ENCODE results near the gene RPL29.

Gene RPL29

DNA sequence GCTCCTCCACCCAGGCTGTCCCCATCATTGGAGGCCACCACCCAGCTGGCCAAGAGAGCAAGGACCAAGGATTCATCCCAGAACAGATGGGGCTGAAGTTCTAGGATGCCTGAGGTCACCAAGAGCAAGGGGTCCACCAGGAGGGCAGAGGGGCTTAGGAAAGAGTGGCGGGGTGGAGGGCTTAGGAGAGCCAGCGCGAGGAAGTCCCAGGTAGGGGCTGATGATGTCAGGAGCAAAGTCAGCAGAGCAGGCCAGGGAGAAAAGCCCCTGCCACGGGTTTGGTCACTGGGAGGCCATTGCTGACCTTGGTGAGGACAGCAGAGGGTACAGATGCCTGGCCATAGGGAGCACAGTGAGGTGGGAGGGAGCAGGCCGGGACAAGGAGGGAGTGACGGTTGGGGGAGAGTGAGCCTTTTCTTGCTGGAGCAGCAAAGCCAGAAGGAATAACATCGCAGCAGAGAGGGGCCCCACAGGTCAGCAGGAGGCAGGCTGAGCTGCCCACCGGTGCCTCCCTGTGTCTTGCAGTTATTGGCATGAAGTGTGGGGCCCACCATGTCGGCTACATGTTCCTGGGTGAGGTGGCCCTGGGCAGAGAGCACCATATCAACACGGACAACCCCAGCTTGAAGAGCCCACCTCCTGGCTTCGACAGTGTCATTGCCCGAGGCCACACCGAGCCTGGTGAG lies 48.3 kb downstream of the RPL29 start:
- in situ Hi-C loops (cut with MboI; ENCODE audit: low sequenced_read_pairs), result no loop called here

DNA sequence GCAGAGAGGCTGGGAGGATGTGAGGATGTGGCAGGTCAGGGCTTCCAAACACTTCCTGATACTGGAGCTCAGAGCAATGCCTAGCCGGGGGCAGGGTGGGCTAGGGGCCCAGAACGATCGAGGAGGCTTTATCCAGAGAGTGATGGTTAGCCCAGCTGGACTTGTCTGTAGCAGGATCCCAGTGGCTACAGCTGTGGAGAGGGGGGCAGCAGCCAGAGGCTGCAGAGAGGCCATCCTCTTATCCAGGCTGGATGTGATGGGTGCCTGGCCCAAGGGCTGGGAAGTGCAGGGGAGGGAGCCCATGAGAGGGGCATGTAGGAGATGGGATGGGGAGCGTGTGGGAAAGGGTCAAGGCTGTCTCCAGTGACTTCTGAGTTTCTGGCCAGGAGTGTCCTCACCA lies 48.9 kb downstream of the RPL29 start:
- in situ Hi-C loops (cut with MboI; ENCODE audit: low sequenced_read_pairs), result no loop called here

DNA sequence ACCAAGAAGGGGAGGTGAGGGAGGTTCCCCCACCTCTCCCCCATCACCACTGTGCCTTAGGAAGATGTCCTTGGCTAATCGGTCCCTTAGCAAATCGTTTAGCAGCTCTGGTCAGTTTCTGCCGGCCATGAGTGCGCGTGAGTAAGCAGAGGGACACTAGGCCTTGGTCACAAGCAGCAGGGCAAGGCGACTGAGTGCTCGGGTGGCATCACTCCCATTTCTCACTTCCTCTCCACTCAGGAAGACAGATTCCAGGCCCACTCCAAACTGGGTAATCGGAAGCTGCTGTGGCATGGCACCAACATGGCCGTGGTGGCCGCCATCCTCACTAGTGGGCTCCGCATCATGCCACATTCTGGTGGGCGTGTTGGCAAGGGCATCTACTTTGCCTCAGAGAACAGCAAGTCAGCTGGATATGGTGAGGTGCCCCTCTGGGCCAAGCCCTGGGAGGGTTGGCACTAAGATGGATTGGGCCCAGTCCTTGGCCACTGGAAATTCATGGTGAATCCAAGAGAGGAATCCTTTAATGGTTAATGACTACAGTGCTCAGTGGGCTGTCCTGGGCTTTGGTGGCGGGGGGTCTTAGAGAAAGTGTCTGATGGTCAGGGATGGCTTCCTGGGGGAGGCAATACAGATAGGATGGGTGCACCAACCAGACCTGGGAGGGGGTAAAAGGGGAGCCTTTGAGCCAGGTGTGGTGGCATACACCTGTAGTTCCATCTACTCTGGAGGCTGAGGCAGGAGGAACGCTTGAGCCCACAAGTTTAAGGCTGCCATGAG lies 49.6 kb downstream of the RPL29 start:
- in situ Hi-C loops (cut with MboI; ENCODE audit: low sequenced_read_pairs), result no loop called here

DNA sequence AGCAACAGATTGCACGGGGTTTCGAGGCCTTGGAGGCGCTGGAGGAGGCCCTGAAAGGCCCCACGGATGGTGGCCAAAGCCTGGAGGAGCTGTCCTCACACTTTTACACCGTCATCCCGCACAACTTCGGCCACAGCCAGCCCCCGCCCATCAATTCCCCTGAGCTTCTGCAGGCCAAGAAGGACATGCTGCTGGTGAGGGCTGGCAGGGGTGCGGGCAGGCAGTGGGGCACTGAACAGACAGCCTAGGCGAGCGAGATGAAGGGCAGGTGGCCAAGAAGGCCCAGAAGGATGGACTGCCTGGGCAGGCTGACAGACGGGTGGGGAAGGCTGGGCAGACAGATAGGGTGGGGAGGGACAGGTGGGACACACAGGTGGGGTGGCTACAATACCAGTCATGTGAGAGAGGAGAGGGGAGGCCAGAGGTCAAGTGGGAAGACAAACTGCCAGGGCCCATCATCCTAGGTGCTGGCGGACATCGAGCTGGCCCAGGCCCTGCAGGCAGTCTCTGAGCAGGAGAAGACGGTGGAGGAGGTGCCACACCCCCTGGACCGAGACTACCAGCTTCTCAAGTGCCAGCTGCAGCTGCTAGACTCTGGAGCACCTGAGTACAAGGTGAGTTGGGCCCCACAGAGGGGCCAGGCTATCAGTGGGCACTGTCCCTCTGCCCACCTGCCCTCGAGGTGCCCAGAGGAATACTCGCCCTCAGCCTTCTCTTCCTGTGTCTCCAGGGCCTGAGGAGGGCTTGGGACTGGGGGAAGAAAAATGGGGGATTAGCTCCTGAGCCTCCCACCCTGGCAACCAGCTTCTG lies 50.5 kb downstream of the RPL29 start:
- in situ Hi-C loops (cut with MboI; ENCODE audit: low sequenced_read_pairs), result no loop called here

GRCh38 chr3:51944451-51945021 lies 51.2 kb downstream of the RPL29 start:
- in situ Hi-C loops (cut with MboI; ENCODE audit: low sequenced_read_pairs), result no loop called here

All from HL-60/S4 treated with phorbol 12-myristate 13-acetate at 8.2 ng/mL for 4 days and 3 days (cell line).